Transverse colon (tissue), 4 donors: ENCODE data around the gene HS3ST5.

ENCODE experiments used
- EP300 ChIP-seq: sonication (generic); formaldehyde crosslinking; IDR thresholded peaks from one replicate; pipeline ENCODE4 v1.6.1; 2017; ENCODE audit warnings: antibody characterized with exemption, low read depth
- POLR2A ChIP-seq: fragments of 450-650 bp; IDR thresholded peaks from one replicate; pipeline ENCODE4 v1.6.1; 2016; ENCODE audit warnings: antibody characterized with exemption, mild to moderate bottlenecking, moderate library complexity
- POLR2AphosphoS5 ChIP-seq, 3 donors: sonication (generic); formaldehyde crosslinking; IDR thresholded peaks; one replicate each; pipeline ENCODE4 v1.6.1; 2016; ENCODE audit warnings: antibody characterized with exemption in 3 of 3
- TF ChIP-seq, protein P1 (sequence below), 5 experiments: fragments of 200-600 bp in 3 of 5; fragments of 450-650 bp in 2 of 5; sonication (generic) in 3 of 5; IDR thresholded peaks; 1 replicate in 2 of 5; 2 replicates in 3 of 5; pipeline ENCODE4 v1.5.1; 2016 to 2017; ENCODE audit warnings: antibody characterized with exemption in 5 of 5, inconsistent platforms in 3 of 5, mild to moderate bottlenecking in 2 of 5, moderate library complexity in 1 of 5

DNA sequence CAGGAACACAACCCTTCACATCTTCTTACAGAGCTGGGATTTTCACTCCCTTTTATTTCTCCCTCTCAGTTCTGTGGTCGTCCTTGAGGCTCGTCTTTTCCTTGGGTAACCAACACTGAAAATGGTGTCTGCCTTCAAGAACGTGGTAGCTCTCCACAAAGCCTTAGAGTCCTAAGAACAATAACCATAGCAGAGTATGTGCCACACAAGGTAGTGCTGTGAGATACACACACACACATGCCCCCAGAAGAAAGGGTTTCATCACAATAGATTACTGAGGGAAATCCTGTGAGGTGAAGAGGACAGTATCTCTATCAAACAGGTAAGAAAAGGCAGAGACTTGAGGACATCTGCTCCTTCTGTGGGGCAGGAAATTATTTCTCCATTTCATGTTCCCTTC lies 267.0 kb downstream of the HS3ST5 start:
- TF ChIP-seq, protein P1, sequence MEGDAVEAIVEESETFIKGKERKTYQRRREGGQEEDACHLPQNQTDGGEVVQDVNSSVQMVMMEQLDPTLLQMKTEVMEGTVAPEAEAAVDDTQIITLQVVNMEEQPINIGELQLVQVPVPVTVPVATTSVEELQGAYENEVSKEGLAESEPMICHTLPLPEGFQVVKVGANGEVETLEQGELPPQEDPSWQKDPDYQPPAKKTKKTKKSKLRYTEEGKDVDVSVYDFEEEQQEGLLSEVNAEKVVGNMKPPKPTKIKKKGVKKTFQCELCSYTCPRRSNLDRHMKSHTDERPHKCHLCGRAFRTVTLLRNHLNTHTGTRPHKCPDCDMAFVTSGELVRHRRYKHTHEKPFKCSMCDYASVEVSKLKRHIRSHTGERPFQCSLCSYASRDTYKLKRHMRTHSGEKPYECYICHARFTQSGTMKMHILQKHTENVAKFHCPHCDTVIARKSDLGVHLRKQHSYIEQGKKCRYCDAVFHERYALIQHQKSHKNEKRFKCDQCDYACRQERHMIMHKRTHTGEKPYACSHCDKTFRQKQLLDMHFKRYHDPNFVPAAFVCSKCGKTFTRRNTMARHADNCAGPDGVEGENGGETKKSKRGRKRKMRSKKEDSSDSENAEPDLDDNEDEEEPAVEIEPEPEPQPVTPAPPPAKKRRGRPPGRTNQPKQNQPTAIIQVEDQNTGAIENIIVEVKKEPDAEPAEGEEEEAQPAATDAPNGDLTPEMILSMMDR (IDR thresholded peaks at IDR 0.05): no peak
- TF ChIP-seq EP300 (no peak), POLR2A (no peak), POLR2AphosphoS5 (IDR thresholded peaks at IDR 0.05) (no peak)
